ENCODE measurements around the gene NMRK2.

Gene NMRK2

DNA sequence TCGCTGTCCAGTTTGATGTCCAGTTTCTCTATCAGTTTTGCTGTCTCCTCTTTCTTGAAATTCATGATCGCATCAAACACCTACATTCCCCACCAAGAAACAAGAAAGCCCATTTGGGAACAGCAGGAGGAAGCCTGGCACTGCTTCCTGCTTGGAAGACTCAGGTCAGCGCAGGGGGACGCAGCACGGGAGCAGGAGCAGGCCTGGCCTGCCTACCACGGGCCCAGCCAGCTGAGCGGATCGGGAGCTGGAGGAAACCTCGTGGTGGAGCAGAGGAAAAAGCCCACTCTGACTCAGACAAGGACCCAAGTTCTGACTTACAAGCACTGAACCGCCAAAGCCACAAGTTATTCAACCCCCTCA lies 48.5 kb downstream of the NMRK2 start:
- no peak for DNase-seq (ENCODE audit: low spot score)
- TF ChIP-seq, protein P1, sequence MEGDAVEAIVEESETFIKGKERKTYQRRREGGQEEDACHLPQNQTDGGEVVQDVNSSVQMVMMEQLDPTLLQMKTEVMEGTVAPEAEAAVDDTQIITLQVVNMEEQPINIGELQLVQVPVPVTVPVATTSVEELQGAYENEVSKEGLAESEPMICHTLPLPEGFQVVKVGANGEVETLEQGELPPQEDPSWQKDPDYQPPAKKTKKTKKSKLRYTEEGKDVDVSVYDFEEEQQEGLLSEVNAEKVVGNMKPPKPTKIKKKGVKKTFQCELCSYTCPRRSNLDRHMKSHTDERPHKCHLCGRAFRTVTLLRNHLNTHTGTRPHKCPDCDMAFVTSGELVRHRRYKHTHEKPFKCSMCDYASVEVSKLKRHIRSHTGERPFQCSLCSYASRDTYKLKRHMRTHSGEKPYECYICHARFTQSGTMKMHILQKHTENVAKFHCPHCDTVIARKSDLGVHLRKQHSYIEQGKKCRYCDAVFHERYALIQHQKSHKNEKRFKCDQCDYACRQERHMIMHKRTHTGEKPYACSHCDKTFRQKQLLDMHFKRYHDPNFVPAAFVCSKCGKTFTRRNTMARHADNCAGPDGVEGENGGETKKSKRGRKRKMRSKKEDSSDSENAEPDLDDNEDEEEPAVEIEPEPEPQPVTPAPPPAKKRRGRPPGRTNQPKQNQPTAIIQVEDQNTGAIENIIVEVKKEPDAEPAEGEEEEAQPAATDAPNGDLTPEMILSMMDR (IDR thresholded peaks at IDR 0.05), result no peak
- H3K27ac ChIP-seq, result no peak overlapping the region

DNA sequence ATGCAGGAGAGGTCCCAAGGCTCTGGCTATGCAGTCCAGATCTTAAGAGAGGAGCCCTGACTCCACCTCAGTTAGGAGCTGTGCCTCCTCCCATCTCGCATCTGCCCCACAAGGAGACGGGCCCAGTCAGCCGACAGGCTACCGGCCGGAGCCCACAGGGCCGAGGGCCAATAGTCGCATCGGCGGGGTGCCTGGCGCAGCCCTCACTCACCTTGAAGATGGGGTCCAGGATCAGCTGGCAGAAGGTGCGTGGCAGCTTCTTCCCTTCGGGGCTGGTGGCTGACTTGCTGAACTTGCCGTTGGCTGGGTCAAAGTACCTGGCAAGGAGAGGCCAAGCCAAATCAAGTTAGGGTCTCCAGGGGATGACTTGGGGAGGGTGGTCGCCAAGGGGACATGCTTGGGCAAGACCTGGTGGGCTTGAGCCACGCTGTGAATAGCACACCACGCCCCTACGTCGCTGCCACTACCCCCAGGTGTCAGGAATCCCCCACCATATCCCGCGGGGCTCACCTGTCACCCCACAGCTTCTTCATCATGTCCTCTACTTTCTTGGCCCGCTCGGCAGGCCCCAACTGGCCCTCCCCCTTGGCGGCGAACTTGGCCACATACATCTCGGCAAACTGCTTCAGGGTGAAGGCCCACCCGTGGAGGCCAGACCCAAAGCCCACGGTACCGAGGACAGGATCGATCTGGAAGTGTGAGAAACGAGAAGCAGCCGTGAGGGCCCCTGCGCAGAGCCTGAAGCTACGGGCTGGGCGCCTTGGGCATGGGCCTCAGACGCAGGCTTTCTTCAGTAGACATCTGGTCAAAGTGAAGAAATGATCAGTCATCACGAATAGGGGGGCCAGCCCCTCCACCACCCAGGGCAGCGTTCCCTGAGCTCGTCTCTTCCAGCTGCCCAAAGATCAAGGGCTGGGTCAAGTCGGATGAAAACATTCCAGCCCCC lies 49.1 kb downstream of the NMRK2 start:
- no peak overlapping the region for H3K4me3 ChIP-seq
- DNase-seq (ENCODE audit: low spot score), result no peak
- TF ChIP-seq, protein P1 (IDR thresholded peaks at IDR 0.05), result no peak
- no peak overlapping the region for H3K27ac ChIP-seq

More for the DNA sequence above, 48.5 kb downstream of the NMRK2 start:
- no peak overlapping the region for H3K4me3 ChIP-seq

DNA sequence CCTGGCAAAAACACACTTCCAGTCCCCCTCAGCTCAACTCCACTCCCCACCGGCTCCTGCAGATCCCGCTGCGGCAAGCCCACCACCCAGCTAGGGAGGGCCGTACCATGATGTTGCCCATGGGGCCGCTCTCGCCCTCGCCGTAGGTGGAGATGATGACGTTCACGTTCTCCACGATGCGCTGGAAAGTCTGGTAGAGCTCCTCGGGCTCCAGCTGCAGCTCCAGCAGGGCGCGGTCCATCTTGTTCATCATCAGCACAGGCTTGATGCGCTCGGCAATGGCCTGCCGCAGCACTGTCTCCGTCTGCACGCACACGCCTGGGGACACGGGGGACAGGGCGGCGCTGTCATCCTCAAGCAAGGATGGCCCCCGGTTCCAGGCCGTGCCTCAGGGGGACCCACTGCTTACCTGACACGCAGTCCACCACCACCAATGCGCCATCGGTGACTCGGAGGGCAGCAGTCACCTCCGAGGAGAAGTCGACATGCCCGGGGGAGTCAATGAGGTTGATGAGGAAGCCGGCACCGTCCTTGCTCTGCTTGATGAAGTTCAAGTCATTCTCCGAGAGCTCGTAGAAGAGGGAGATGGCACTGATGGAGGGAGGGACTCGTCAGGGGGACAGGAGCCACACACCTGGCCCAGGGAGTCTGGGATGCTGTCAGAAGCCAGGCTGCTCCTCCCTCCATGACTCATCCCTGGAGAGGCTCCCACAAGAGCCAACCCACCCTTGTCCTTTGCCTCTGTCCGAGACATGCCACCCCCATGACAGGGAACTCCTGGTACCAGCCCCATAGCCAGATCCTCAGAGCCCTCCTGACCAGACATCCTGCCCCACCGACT lies 50.1 kb downstream of the NMRK2 start:
- peak overlapping the region; percentile 96 for H3K4me3 ChIP-seq
- no peak for DNase-seq (ENCODE audit: low spot score)
- peak overlapping the region; percentile 93 to 98 for H3K27ac ChIP-seq
- TF ChIP-seq, protein P1 (IDR thresholded peaks at IDR 0.05), result no peak

DNA sequence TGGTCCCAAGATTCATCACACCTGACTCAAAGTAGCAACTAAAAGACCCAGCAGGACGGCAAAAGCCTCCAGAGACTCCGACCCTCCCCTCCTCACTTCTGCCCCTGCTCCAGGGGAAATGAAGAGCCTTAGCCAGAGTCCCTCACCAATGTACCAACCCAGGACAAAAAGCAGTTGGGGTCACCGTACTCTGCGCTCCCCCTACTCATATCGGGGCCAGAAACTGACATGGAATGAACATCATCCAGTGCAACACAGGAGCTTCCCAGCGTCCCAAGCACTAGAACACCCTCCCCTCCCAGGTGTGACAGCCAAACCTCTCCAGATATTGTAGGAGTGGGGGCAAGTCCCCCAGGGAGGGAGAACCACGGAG lies 50.7 kb downstream of the NMRK2 start:
- Histone ChIP-seq H3K4me3 (peak overlapping the region; percentile 96), H3K27ac (peak overlapping the region; percentile 93 to 98)
- DNase-seq (ENCODE audit: low spot score), result no peak
- TF ChIP-seq, protein P1 (IDR thresholded peaks at IDR 0.05), result no peak

DNA sequence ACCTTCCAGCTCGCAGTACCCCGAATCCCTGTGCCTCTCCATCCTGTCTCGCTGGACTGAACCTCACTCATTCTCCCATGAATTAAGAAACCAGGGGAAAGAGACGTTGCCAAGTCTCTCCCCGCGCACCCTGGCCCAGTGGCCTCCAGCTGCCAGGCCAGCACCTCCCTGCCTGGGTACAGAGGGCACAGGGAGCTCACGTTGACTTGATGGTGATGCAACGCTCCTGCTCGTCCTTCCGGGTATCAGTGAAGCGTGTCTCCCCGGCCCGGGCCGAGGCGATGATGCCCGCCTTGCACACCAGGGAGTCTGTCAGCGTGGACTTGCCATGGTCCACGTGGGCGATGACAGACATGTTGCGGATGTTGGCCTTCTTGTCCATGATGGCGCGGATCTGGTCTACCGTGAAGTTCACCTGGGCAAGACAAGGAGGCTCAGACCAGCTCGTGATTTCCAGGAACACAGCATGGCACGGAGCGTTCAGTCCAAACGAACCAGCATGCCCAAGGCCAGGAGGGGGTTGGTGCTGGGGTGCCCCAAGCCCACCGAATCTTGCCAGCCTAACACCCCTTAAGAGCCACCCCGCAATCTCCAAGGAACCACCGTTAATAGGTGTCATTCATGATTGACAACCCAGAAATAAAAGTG lies 51.2 kb downstream of the NMRK2 start:
- TF ChIP-seq, protein P1 (IDR thresholded peaks at IDR 0.05), result no peak
- no peak for DNase-seq (ENCODE audit: low spot score)
- H3K4me3 ChIP-seq, result peak overlapping the region; percentile 96

DNA sequence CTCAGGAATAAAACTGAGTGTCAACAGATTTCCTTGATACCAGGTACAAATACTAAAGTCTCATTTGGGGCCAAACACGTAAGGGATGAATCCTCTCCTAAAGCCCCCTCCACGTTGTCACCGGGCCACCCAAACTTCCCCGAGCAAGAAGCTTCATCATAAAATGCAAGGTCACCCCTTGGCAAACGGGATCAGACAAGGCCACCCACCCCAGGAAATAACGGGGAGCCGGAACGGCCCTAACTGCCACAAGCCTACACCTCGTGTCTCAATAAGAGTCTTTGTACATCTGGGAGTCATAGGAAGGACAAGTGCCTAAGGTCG lies 51.7 kb downstream of the NMRK2 start:
- Histone ChIP-seq H3K4me3 (peak overlapping the region; percentile 96), H3K27ac (peak overlapping the region; percentile 93 to 98)
- TF ChIP-seq, protein P1 (IDR thresholded peaks at IDR 0.05), result no peak
- no peak for DNase-seq (ENCODE audit: low spot score)

More for the DNA sequence above, 51.2 kb downstream of the NMRK2 start:
- peak overlapping the region; percentile 93 to 98 for H3K27ac ChIP-seq
